T-cell (primary cell): ENCODE data around the gene FAM193A. TPM values are rescaled to one million over a fixed set of nuclear protein-coding genes. Genes with fewer than 3 reads are reported as not detected.

Source experiments
- ATAC-seq, 4 experiments: fragments of 200-7000 bp in 3 of 4; fragments of 150-1000 bp in 1 of 4; cut with Tn5 transposase; replicated peaks in 1 of 4; 1 replicate in 3 of 4; 2 replicates in 1 of 4; pipeline ENCODE4 v1.10.0; 2021; ENCODE audit warnings: moderate library complexity in 3 of 4, mild to moderate bottlenecking in 2 of 4, moderate number of reproducible peaks in 1 of 4
- CTCF ChIA-PET, 2 donors: fragments of 300-600 bp; sonication (Branson Sonifier 250); formaldehyde crosslinking; loops; one replicate each; lab custom pipeline; 2022; ENCODE audit warnings: antibody characterized with exemption in 2 of 2; lab: Charles Lee
- POLR2A ChIA-PET, 2 donors: fragments of 300-600 bp; sonication (Branson Sonifier 250); formaldehyde crosslinking; loops; one replicate each; lab custom pipeline; 2022; ENCODE audit warnings: antibody characterized with exemption in 2 of 2; lab: Charles Lee
- DNase-seq, 35 experiments: peaks; one replicate each; pipeline versions ENCODE4 v3.0.0 to v3.0.0-alpha.2; 2013 to 2023
- H3K27ac ChIP-seq: one replicate; pipeline ENCODE4 v1.5.1; 2013; ENCODE audit warnings: low read length
- H3K27me3 ChIP-seq, 2 experiments: replicated peaks in 1 of 2; 1 replicate in 1 of 2; 2 replicates in 1 of 2; pipeline versions ENCODE4 v1.6.1 to v1.7.0; 2013; ENCODE audit warnings: low read length in 1 of 2, mixed read lengths in 1 of 2; ENCODE audit not compliant: control insufficient read depth in 2 of 2, insufficient read depth in 2 of 2; ENCODE audit errors: extremely low read depth in 1 of 2
- H3K36me3 ChIP-seq, 2 donors: 1 replicate in 1 of 2; 2 replicates in 1 of 2; pipeline versions ENCODE4 v1.6.1 to v1.7.0; 2013; ENCODE audit warnings: low read length in 1 of 2; ENCODE audit not compliant: control insufficient read depth in 2 of 2, insufficient read depth in 1 of 2; ENCODE audit errors: extremely low read depth in 1 of 2
- H3K4me1 ChIP-seq, 2 experiments: 1 replicate in 1 of 2; 2 replicates in 1 of 2; pipeline versions ENCODE4 v1.6.1 to v1.7.0; 2013; ENCODE audit warnings: low read length in 2 of 2, mixed read lengths in 1 of 2; ENCODE audit not compliant: insufficient read depth in 2 of 2, control insufficient read depth in 1 of 2; ENCODE audit errors: extremely low read depth in 1 of 2
- H3K4me3 ChIP-seq, 2 donors: 1 replicate in 1 of 2; 2 replicates in 1 of 2; pipeline versions ENCODE4 v1.5.1 to v1.7.0; 2013; ENCODE audit warnings: mild to moderate bottlenecking in 2 of 2, low read length in 1 of 2, moderate library complexity in 1 of 2; ENCODE audit not compliant: control insufficient read depth in 1 of 2; ENCODE audit errors: extremely low read depth in 1 of 2
- H3K9me3 ChIP-seq: 2 replicates; pipeline ENCODE4 v1.7.0; 2013
- H3K27ac Mint-ChIP-seq, 2 donors: one replicate each; pipeline ENCODE4 v1.8.0; 2020 to 2021; ENCODE audit warnings: mild to moderate bottlenecking in 2 of 2, mixed read lengths in 2 of 2
- H3K27me3 Mint-ChIP-seq, 2 donors: one replicate each; pipeline ENCODE4 v1.8.0; 2021 to 2022; ENCODE audit warnings: mixed read lengths in 2 of 2
- H3K36me3 Mint-ChIP-seq: one replicate; pipeline ENCODE4 v1.8.0; 2021; ENCODE audit warnings: mixed read lengths
- H3K4me1 Mint-ChIP-seq, 3 donors: one replicate each; pipeline ENCODE4 v1.8.0; 2020 to 2022; ENCODE audit warnings: mixed read lengths in 3 of 3, mild to moderate bottlenecking in 1 of 3
- H3K4me3 Mint-ChIP-seq, 3 donors: one replicate each; pipeline ENCODE4 v1.8.0; 2020 to 2022; ENCODE audit warnings: mild to moderate bottlenecking in 3 of 3, mixed read lengths in 3 of 3, moderate library complexity in 3 of 3
- H3K9me3 Mint-ChIP-seq, 3 donors: one replicate each; pipeline ENCODE4 v1.8.0; 2020 to 2022; ENCODE audit warnings: mixed read lengths in 3 of 3
- WGBS: methylation state at CpG from one replicate; pipeline ENCODE4 v1.1.5; 2013; ENCODE audit warnings: missing lambda C conversion rate; ENCODE audit not compliant: insufficient coverage; 5-methylcytosine and 5-hydroxymethylcytosine counted together
- total RNA-seq, 35 experiments: library from RNA in 6 of 35; stranded (reverse) in 6 of 35; fragments of 120-200 nt in 1 of 35; gene quantifications; one replicate each; pipeline versions ENCODE4 v1.2.1 to v1.2.4 and lab custom pipeline; 2013 to 2026

The FAM193A gene
- total RNA-seq, 5 donors from 2014 or later (not counting 1 experiment from before 2014, with no cell fraction given): 41.6 to 46.8 (median 45.2) TPM

GRCh38 chr4:2714061-2714770 lies 177.8 kb downstream of the FAM193A start:
- Histone ChIP-seq H3K9me3 (no peaks in the 10 kb centered on the region), H3K4me3 (no peak overlapping the region), H3K27ac (peak overlapping the region; percentile 33), H3K4me1 (peaks cover 13 to 17% of the 10 kb centered on the region in 2 experiments), H3K36me3 (peaks cover 10 to 26% of the 10 kb centered on the region in 2 donors), H3K27me3 (no peaks in the 10 kb centered on the region)
- 40% methylated on average over 8 of the region's 10 CpGs for WGBS
- POLR2A ChIA-PET: no interaction called here
- Mint-ChIP-seq H3K4me1 (peaks cover 25 to 26% (median 25%) of the 10 kb centered on the region in 3 donors), H3K27me3 (no peaks in the 10 kb centered on the region), H3K27ac (peak overlapping the region; percentile 84 to 90), H3K36me3 (peaks cover 22% of the 10 kb centered on the region), H3K4me3 (peak overlapping the region in 2 of 3 donors; percentile 3 to 55), H3K9me3 (no peaks in the 10 kb centered on the region)
- CTCF ChIA-PET: no interaction called here
- ATAC-seq (peak; percentile 71 to 95 (median 89)), DNase-seq (peak in 34 of 35 experiments; percentile 7 to 76 (median 44))

DNA sequence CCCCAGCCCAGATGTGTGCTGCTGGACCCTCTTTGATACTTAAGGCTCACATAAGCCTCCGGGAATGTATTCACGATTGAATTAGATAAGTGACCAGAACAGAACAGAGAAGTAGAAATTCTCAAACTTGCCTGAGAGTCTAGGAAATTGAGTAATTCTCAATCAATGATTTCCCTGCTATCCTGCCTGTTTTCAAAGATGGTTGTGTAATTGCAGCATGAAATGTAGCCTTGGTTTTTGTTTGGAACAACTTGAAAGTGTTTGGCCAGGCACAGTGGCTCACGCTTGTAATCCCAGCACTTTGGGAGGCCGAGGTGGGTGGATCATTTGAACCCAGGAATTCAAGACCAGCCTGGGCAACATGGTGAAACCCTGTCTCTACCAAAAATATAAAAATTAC lies 178.5 kb downstream of the FAM193A start:
- no peak for ATAC-seq
- Mint-ChIP-seq H3K4me1 (peaks cover 25 to 26% (median 25%) of the 10 kb centered on the region in 3 donors), H3K4me3 (no peak overlapping the region), H3K36me3 (peaks cover 22% of the 10 kb centered on the region), H3K9me3 (no peaks in the 10 kb centered on the region), H3K27ac (peak overlapping the region in 1 of 2 donors; percentile 6), H3K27me3 (no peaks in the 10 kb centered on the region)
- POLR2A ChIA-PET: no interaction called here
- WGBS: no CpG with 5 or more reads among the region's 4 CpGs
- Histone ChIP-seq H3K4me1 (peaks cover 13 to 17% of the 10 kb centered on the region in 2 experiments), H3K27ac (no peak overlapping the region), H3K9me3 (no peaks in the 10 kb centered on the region), H3K36me3 (peaks cover 10 to 29% of the 10 kb centered on the region in 2 donors), H3K4me3 (no peak overlapping the region), H3K27me3 (no peaks in the 10 kb centered on the region)
- CTCF ChIA-PET: no interaction called here
- no peak for DNase-seq

- Histone ChIP-seq H3K4me1 (peaks cover 13 to 17% of the 10 kb centered on the region in 2 experiments), H3K27me3 (no peaks in the 10 kb centered on the region), H3K27ac (no peak overlapping the region), H3K4me3 (no peak overlapping the region), H3K36me3 (peaks cover 7 to 34% of the 10 kb centered on the region in 2 donors), H3K9me3 (no peaks in the 10 kb centered on the region)
- Mint-ChIP-seq H3K4me1 (peaks cover 25 to 26% (median 25%) of the 10 kb centered on the region in 3 donors), H3K36me3 (peaks cover 22% of the 10 kb centered on the region), H3K27me3 (no peaks in the 10 kb centered on the region), H3K4me3 (no peak overlapping the region), H3K9me3 (no peaks in the 10 kb centered on the region), H3K27ac (peak overlapping the region in 1 of 2 donors; percentile 73)
- WGBS: 64% methylated on average over 5 of the region's 5 CpGs
- no peak for DNase-seq
- ChIA-PET POLR2A (no interaction called here), CTCF (no interaction called here)
- no peak for ATAC-seq
These were observed 179.0 kb downstream of the FAM193A start for GRCh38 chr4:2715426-2715825.

DNA sequence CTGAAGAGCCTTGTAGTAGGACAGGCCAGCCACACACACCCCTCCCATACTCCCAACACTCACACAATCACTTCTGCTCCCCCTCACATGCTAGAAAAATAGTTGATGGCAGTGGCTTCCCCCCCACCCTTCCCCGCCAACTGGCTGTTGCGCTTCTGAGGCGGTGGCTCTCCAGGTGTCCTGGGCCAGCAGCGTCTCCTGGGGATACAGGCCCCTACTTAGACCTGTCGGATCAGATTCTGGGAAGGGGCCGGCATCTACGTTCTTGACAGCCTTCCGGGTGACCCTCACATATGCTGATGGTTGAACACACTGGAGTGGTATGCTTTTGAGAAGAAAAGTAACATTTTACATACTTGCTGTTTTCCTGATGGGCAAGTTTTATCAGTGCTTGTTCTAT lies 179.8 kb downstream of the FAM193A start:
- DNase-seq: no peak
- ATAC-seq: no peak
- ChIA-PET POLR2A (interaction anchor here in 1 of 2 donors (0.7 kb wide), 1 partner anchor 30 kb away, joined by 3 read pairs; no protein-coding TSS in a partner anchor), CTCF (no interaction called here)
- no peak overlapping the region for H3K4me3 ChIP-seq
- Mint-ChIP-seq H3K4me3 (no peak overlapping the region), H3K36me3 (peaks cover 26% of the 10 kb centered on the region), H3K9me3 (no peaks in the 10 kb centered on the region), H3K27ac (no peak overlapping the region), H3K27me3 (no peaks in the 10 kb centered on the region), H3K4me1 (peaks cover 25 to 26% (median 25%) of the 10 kb centered on the region in 3 donors)
- H3K27ac ChIP-seq: no peak overlapping the region
- H3K4me1 ChIP-seq: peaks cover 13 to 17% of the 10 kb centered on the region in 2 experiments
- no peaks in the 10 kb centered on the region for H3K27me3 ChIP-seq
- peaks cover 3 to 39% of the 10 kb centered on the region in 2 donors for H3K36me3 ChIP-seq
- no CpG with 5 or more reads among the region's 8 CpGs for WGBS
- H3K9me3 ChIP-seq: no peaks in the 10 kb centered on the region

DNA sequence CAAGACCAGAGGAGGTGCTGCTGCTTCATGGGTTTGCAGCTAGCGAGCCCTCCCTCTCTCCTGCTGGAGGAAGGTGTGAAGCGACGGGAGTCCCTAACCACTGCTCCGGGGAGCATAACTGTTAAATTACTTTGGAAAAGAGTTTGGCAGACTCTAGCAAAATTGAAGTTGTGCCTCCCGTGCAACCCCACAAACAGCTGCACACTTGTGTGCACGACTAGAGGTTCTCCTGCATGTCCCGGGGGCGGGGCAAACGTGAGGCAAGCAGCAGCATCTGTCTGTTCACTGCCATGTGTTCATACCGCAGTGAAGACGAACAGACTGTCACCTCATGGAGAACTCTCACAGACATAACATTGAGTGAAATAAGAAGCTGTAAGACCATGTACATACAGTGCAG lies 185.1 kb downstream of the FAM193A start:
- WGBS: 96% methylated on average over 6 of the region's 11 CpGs
- no peak for DNase-seq
- H3K36me3 ChIP-seq: peaks cover 3 to 43% of the 10 kb centered on the region in 2 donors
- POLR2A ChIA-PET: no interaction called here
- ATAC-seq: no peak
- no peaks in the 10 kb centered on the region for H3K9me3 ChIP-seq
- Mint-ChIP-seq H3K4me3 (no peak overlapping the region), H3K4me1 (peaks cover 17 to 21% (median 19%) of the 10 kb centered on the region in 3 donors), H3K27ac (no peak overlapping the region), H3K27me3 (no peaks in the 10 kb centered on the region), H3K36me3 (peaks cover 24% of the 10 kb centered on the region), H3K9me3 (no peaks in the 10 kb centered on the region)
- no peak overlapping the region for H3K27ac ChIP-seq
- CTCF ChIA-PET: no interaction called here
- no peak overlapping the region for H3K4me3 ChIP-seq
- H3K27me3 ChIP-seq: no peaks in the 10 kb centered on the region
- H3K4me1 ChIP-seq: peaks cover 2 to 10% of the 10 kb centered on the region in 2 experiments

DNA sequence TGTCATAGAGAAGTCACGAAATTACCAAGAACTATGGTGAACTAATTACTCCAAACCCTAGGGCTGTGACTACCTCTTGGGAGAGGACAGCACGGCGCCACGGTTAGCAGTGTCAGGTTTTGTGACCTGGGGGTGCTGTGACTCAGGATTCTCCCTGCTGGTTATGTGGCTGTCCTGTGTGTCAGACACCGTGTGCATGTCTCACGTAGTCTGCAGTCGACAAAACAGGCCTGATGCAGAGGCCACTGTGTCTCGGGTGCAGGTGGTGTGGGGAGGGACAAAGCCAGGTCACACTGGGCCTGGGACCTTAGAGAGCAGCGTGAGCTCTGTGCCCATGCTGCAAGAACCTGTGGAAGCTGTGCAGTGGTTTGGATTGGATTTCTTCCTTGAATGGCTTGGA lies 185.6 kb downstream of the FAM193A start:
- Histone ChIP-seq H3K27me3 (no peaks in the 10 kb centered on the region), H3K4me3 (no peak overlapping the region), H3K9me3 (no peaks in the 10 kb centered on the region), H3K36me3 (peaks cover 0 to 40% of the 10 kb centered on the region in 2 donors), H3K27ac (no peak overlapping the region), H3K4me1 (peaks cover 2 to 10% of the 10 kb centered on the region in 2 experiments)
- Mint-ChIP-seq H3K9me3 (no peaks in the 10 kb centered on the region), H3K36me3 (peaks cover 24% of the 10 kb centered on the region), H3K27ac (peak overlapping the region; percentile 19 to 68), H3K4me1 (peaks cover 17 to 21% (median 19%) of the 10 kb centered on the region in 3 donors), H3K27me3 (no peaks in the 10 kb centered on the region), H3K4me3 (peak overlapping the region in 1 of 3 donors; percentile 41)
- DNase-seq (no peak), ATAC-seq (no peak)
- 95% methylated on average over 8 of the region's 9 CpGs for WGBS
- ChIA-PET CTCF (no interaction called here), POLR2A (no interaction called here)
